RCC 7860 (cell line): Measurements from ENCODE around the gene SLC52A1.
A peak's percentile ranks its signal among the peaks of the same experiment; 100 is the strongest.

Source experiments
- DNase-seq: peaks from one replicate; pipeline ENCODE4 v3.0.0-alpha.2; 2015; ENCODE audit warnings: low spot score
- FAIRE-seq: peaks from 2 replicates; lab custom pipeline; 2012; peaks lifted over from hg19 to GRCh38; lab: Jason Lieb, UNC

Gene SLC52A1

GRCh38 chr17:4994081-4994595 is 41.1 kb downstream of the SLC52A1 start:
- no peak for FAIRE-seq

GRCh38 chr17:4987767-4988567 is 47.3 kb downstream of the SLC52A1 start:
- DNase-seq = no peak
- no peak for FAIRE-seq

More at GRCh38 chr17:4994081-4994595, 41.1 kb downstream of the SLC52A1 start:
- no peak for DNase-seq

DNA sequence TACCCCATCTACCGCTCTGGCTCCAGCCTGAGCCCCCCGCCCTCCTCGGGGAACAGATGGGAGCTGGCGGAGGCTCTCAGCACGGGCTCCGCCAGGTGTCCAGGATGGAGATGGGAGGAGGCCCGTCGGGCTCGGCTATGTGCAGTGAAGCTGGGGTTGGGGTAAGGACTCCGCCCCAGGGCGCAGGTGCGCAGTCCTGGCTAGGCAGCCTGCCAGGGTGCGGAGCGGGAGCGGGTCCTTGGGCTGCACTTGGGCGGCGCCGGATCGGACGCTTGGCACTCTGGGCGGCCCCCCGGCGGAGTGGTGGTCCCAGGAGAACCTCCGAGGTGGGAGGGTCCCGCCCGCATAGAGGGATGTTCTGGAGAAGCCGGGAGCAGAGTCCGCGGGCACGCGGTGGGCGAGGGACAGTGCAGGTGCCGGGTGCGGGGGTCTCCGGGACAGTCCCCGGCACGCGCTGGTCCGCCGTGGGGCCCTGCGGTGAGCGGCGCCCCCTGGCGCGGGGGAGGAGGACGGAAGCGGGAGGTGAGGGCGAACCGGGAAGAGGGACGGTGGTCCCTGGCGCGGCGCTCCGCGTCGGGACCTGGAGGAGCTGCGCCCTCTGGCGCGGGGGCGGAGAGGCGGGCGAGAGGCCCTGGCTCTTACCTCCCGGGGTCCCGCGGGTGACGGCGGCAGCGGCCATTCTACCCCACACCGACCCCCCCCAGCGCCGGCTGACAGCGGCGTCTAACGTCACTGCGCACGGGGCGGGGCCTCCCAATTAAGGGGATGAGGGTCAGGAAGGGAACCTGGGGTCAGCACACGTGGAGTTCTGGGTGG is 48.1 kb downstream of the SLC52A1 start, which contains the start of gene CAMTA2:
Gene CAMTA2 (minus strand): TSS at position 725 of the 816 bp plus-strand sequence. CDS start 1,453 bp downstream, outside the sequence.
- DNase-seq (peak; percentile 36), FAIRE-seq (no peak)

- FAIRE-seq (no peak), DNase-seq (no peak)
Observed at GRCh38 chr17:4986403-4986802, 48.8 kb downstream of the SLC52A1 start.
